Left colon (tissue), 2 donors: ENCODE data around the gene IGFALS. TPM values are rescaled to one million over a fixed set of nuclear protein-coding genes. Genes with fewer than 3 reads are reported as not detected.

Experiments
- ATAC-seq: fragments of 200-7000 bp; cut with Tn5 transposase; one replicate; pipeline ENCODE4 v1.9.1; 2020; ENCODE audit warnings: mild to moderate bottlenecking, moderate library complexity
- DNase-seq, 2 donors: peaks; one replicate each; pipeline ENCODE4 v3.0.0-alpha.2; 2020
- intact Hi-C, 2 donors: fragments of 100-400 bp; cut with DNase I in 1 of 2; cut with micrococcal nuclease in 1 of 2; formaldehyde crosslinking; loops; one replicate each; pipeline versions ENCODE4 v1.11.2 to v1.14.0; 2022; cut with DNase I, micrococcal nuclease
- total RNA-seq, 2 donors: library from RNA; stranded (reverse); fragmentation: NEBNext Ultra II Directional; extraction: Animal tissue kit (Norgen Biotek cat#: 25700); gene quantifications; one replicate each; pipeline ENCODE4 v1.2.1, GENCODE V29; 2021
- donor health status: DM: no; HTN: no; CAD: no.
- donor health status: DM: yes; HTN: yes; CAD: no.

Gene IGFALS
- total RNA-seq, 2 donors from 2014 or later = 0.58 to 1.3 TPM

DNA sequence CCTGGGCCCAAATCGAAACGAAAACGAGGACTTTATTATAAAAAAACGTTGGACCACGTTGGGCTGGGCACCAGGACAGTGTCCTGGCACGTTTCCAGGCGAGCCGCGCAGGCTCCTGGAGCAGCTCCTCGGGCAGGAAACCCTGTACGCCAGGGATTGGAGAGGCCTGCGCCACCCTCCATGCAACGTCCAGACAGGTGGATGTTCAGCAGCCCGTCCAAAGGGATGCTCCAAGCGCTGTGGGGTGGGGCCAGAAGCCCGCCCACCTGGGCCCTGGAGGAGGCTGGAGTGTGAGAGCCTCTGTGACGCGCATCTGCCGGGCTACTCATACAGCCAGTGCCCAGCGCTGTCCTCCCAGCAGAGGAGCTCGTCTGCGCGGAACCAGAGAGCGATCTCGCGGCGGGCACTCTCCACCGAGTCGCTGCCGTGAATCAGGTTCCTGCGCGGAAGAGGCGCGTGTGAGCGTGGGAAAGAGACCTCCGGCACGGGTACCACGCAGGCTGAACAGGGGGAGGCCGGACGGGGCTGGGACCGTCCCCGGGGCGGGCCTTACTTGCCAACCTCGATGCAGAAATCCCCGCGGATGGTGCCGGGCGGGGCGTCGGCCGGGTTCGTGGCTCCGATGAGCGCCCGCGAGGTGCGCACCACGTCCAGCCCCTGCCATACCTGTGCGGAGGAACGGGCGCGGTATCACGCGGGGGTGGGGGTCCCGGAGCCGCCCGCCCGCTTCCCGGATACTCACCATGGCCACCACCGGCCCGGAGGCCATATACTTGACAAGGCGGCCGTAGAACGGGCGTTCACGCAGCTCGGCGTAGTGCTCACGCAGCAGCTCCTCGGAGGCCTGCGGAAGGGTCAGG, 22.9 kb downstream of the IGFALS start:
- ATAC-seq = peak; percentile 34
- intact Hi-C loops = no loop called here

DNA sequence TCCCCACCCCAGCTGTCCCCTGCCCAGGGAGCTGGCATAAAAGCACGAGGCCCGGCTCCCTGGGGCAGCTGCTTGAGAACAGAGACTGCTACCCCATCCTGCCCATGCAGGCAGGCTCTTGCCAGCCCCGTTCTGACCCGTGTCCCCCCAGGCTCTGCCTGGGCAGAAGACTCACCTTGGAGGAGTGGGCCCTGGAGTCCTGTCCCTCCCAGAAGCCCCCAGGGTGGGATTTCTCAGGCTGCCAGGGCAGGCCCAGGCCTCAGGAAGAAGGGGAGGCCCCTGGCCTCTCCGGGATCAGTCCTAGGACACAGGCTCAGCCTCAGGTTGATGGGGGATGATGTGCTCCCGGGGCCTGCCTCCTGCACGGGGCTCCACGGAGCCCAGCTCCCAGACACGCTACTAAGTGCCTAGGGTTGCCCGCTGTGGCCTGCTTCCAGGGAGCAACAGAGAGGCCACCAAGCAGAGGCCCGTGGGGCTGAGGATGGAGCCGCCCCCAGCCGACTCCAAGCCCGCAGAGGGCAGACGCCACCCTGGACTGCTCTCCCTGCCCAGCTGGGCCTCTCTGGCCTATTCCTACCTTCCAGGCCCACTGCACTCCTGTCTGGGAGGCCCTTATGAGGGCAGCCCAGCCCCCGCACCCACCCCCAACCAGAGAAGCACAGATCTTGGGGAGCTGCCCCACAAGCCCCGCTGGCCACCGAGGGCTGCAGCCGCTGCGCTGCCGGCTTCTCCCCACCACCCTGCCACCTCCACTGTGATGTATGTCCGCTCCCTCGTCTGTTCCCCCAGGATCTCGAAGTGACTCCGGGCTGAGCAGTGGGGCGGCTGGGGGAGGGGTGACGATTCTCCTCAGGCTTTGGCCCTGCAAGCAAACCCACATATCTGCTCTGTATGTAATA, 23.9 kb downstream of the IGFALS start:
- DNase-seq (peak in 1 of 2 donors; percentile 41), ATAC-seq (no peak)
- intact Hi-C loops = no loop called here

More for the DNA sequence above, 22.9 kb downstream of the IGFALS start:
- peak; percentile 84 to 85 for DNase-seq

- intact Hi-C loops = no loop called here
- DNase-seq (no peak), ATAC-seq (no peak)
Measured at GRCh38 chr16:1768767-1769401, 24.6 kb downstream of the IGFALS start.

DNA sequence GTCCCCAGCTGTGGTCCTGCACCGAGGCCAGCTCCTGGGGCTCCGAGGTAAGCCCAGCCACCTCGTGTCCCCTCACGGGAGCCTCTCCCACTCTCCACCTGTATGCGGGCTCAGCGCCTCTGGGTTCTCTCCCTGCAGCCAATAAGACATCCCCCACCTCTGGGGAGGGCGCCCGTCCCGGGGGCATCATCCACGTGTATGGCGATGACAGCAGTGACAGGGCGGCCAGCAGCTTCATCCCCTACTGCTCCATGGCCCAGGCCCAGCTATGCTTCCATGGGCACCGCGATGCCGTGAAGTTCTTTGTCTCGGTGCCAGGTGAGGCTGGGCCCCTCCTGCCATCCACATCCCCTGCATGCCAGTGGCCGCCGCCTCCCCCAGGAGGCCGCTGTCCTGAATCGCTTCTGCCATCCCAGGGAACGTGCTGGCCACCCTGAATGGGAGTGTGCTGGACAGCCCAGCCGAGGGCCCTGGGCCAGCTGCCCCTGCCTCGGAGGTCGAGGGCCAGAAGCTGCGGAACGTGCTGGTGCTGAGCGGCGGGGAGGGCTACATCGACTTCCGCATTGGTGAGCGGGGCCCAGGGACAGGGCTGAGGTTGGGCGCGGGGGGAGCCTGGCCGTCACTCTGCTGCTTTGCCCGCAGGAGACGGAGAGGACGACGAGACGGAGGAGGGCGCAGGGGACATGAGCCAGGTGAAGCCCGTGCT, 25.3 kb downstream of the IGFALS start:
- DNase-seq (no peak), ATAC-seq (no peak)
- intact Hi-C loops = no loop called here

- ATAC-seq = no peak
- no peak for DNase-seq
- intact Hi-C loops = no loop called here
Measured at GRCh38 chr16:1767116-1767994, 26.1 kb downstream of the IGFALS start.

- intact Hi-C loops = no loop called here
- DNase-seq (no peak), ATAC-seq (no peak)
Measured at GRCh38 chr16:1766701-1767100, 26.8 kb downstream of the IGFALS start.

GRCh38 chr16:1766231-1766630, 27.3 kb downstream of the IGFALS start:
- no peak for DNase-seq
- intact Hi-C loops = no loop called here
- ATAC-seq = no peak

GRCh38 chr16:1765826-1766225, 27.7 kb downstream of the IGFALS start:
- ATAC-seq = no peak
- intact Hi-C loops = no loop called here
- DNase-seq = no peak

DNA sequence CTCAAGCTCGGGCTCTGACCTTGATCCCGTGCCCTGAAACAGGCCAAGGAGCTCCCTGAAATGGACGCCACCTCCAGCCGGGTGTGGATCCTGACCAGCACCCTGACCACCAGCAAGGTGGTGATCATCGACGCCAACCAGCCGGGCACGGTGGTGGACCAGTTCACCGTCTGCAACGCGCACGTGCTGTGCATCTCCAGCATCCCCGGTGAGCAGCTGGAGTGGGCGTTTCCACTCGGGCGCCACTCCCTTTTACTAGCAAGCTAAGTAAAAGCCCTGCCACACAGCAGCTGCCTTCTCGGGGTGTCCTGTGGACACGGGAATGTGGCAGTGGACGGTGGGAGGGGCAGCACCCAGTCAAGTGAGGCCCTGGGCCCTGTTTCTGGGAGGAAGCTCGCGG, 28.5 kb downstream of the IGFALS start:
- intact Hi-C loops = no loop called here
- no peak for ATAC-seq
- no peak for DNase-seq

- peak; percentile 19 for ATAC-seq
Measured at GRCh38 chr16:1763521-1764511, 29.7 kb downstream of the IGFALS start.

DNA sequence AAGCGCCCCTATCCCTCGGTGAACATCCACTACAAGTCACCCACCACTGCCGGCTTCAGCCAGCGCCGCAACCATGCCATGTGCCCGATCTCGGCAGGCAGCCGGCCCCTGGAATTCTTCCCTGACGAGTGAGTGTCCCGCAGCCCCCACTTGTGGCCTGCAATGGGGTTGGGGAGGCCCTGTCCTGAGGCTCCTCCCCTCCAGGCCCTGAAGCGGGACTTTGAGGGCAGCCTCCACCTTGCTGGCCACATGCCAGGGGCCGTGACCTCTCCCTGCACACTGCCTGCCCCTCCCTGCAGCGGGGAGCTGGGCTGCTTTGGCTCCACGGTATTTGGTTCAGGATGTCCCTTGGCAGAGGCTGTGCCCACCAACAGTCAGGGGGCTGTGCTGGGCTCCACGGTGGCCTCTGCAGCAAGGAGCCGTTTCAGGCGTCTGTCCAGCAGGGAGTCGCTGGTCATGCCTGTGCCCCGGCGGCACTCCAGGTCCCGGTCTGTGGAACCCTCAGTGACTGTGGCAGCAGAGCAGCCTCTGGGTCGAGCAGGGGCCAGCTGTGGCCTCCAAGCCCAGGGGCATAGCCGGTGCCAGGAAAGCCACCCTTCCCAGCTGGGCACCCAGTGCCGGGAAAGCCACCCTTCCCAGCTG, 30.5 kb downstream of the IGFALS start:
- no peak for DNase-seq
- intact Hi-C loops = no loop called here
- peak; percentile 10 for ATAC-seq

More at GRCh38 chr16:1763521-1764511, 29.7 kb downstream of the IGFALS start:
- DNase-seq = no peak
- intact Hi-C loops = no loop called here

DNA sequence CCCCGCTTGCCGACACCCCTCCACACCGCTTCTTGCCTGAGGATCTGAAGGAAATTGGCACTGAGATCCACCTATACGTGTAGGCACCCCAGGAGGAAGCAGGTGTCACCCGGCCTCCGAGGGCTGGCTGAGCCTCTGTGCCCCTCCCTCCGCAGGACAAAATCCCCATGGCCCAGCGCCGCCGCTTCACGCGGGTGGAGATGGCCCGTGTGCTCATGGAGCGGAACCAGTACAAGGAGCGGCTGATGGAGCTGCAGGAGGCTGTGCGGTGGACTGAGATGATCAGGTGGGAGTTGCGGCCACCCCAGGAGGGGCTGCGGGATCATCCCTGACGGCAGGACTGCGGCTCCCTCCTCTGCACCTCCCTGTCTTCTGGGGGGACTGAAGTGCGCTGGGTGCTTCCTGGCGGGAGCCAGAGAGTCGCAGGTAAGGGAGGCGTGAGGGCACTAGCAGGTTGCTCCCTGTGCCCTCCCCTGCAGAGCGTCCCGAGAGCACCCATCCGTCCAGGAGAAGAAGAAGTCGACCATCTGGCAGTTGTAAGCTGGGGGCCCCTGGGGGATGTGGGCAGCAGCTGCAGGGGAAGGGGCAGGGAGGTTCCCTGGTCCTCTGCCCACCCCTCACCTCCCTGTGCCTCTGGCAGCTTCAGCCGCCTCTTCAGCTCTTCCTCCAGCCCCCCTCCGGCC, 31.2 kb downstream of the IGFALS start:
- intact Hi-C loops = no loop called here
- no peak for ATAC-seq

GRCh38 chr16:1761751-1762150, 31.8 kb downstream of the IGFALS start:
- no peak for ATAC-seq
- no peak for DNase-seq
- intact Hi-C loops = no loop called here

More for the DNA sequence above, 31.2 kb downstream of the IGFALS start:
- DNase-seq = no peak

GRCh38 chr16:1760911-1761310, 32.6 kb downstream of the IGFALS start:
- intact Hi-C loops = no loop called here
- ATAC-seq = no peak
- no peak for DNase-seq

- ATAC-seq (no peak), DNase-seq (no peak)
- intact Hi-C loops = no loop called here
Measured at GRCh38 chr16:1759511-1759910, 34.0 kb downstream of the IGFALS start.

GRCh38 chr16:1758923-1759322, 34.6 kb downstream of the IGFALS start:
- DNase-seq (no peak), ATAC-seq (no peak)
- intact Hi-C loops = no loop called here
